ENCODE data around the gene GPATCH3.

Gene GPATCH3

GRCh38 chr1:26913389-26913753 lies 13.1 kb upstream of the GPATCH3 start:
- FAIRE-seq (no peak), DNase-seq (ENCODE audit: insufficient read length, low spot score) (no peak)
- no peak for TF ChIP-seq CTCF (IDR thresholded peaks at IDR 0.05; ENCODE audit: insufficient read depth, missing control alignments)

GRCh38 chr1:26912147-26912490 lies 11.9 kb upstream of the GPATCH3 start:
- FAIRE-seq, result no peak
- no peak for DNase-seq (ENCODE audit: insufficient read length, low spot score)
- no peak for TF ChIP-seq CTCF (IDR thresholded peaks at IDR 0.05; ENCODE audit: insufficient read depth, missing control alignments)

GRCh38 chr1:26911399-26912146 lies 11.3 kb upstream of the GPATCH3 start:
- FAIRE-seq, result no peak
- DNase-seq (ENCODE audit: insufficient read length, low spot score), result no peak
- no peak for TF ChIP-seq CTCF (IDR thresholded peaks at IDR 0.05; ENCODE audit: insufficient read depth, missing control alignments)

GRCh38 chr1:26910343-26911160 lies 10.3 kb upstream of the GPATCH3 start:
- no peak for TF ChIP-seq CTCF (IDR thresholded peaks at IDR 0.05; ENCODE audit: insufficient read depth, missing control alignments)
- FAIRE-seq (no peak), DNase-seq (ENCODE audit: insufficient read length, low spot score) (no peak)

- FAIRE-seq, result no peak
- no peak for DNase-seq (ENCODE audit: insufficient read length, low spot score)
- no peak for TF ChIP-seq CTCF (IDR thresholded peaks at IDR 0.05; ENCODE audit: insufficient read depth, missing control alignments)
Observed at GRCh38 chr1:26909951-26910342, 9.7 kb upstream of the GPATCH3 start.

- no peak for TF ChIP-seq CTCF (IDR thresholded peaks at IDR 0.05; ENCODE audit: insufficient read depth, missing control alignments)
- DNase-seq (ENCODE audit: insufficient read length, low spot score) (no peak), FAIRE-seq (no peak)
Observed at GRCh38 chr1:26907071-26907917, 7.0 kb upstream of the GPATCH3 start.
